Measurements from ENCODE around the gene THAP6. TPM values are rescaled to one million over a fixed set of nuclear protein-coding genes. Genes with fewer than 3 reads are reported as not detected.

Gene THAP6, protein sequence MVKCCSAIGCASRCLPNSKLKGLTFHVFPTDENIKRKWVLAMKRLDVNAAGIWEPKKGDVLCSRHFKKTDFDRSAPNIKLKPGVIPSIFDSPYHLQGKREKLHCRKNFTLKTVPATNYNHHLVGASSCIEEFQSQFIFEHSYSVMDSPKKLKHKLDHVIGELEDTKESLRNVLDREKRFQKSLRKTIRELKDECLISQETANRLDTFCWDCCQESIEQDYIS
- polyA plus RNA-seq, result 11.2 and 19.6 TPM in 2 replicates

DNA sequence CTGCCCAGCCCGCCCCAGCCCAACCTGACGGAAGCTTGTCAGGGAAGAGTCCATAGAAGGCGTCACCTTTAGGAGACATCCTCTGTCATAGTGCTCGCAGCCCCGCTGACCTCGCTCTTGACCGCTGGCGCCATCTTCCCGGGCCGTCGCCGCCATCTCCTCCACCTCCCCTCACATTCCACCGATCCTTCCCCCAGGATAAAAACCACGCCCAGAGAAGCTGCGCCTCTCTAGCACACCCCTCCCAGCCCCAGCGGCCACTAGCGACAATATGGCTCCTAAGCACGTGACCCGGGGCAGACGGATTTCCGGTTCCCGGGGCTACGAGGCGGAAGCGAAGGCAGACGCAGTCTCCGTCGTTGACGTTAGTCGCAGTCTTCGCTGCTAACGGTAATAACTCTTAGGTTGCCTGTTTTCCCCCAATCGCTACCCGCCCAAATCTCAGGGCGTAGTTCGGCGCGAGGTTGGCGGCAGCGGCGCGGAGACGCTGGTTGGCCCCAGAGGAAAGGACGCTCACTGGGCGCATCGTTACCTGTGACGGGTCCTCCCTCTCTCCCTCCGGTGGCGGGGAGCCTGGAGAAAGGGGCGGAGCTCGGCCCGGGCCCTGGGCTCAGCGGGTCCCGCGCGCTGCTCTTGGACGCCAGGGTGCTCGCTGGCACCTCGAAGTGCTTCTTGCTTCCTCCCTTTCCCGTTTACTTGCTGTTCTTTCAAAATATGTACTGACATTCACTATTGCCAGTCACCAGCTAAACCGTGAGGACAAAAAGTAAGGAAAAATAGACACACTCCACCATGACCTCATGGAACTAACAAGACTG is at the start of gene THAP6, which contains the start of gene RCHY1:
Gene THAP6, plus strand, starts transcription at position 343 of the 818 bp plus-strand sequence. CDS start 980 bp downstream, outside the sequence.
Gene RCHY1, minus strand, starts transcription at position 273 of the 818 bp plus-strand sequence. Its CDS starts 117 bp downstream, at position 156.

DNA sequence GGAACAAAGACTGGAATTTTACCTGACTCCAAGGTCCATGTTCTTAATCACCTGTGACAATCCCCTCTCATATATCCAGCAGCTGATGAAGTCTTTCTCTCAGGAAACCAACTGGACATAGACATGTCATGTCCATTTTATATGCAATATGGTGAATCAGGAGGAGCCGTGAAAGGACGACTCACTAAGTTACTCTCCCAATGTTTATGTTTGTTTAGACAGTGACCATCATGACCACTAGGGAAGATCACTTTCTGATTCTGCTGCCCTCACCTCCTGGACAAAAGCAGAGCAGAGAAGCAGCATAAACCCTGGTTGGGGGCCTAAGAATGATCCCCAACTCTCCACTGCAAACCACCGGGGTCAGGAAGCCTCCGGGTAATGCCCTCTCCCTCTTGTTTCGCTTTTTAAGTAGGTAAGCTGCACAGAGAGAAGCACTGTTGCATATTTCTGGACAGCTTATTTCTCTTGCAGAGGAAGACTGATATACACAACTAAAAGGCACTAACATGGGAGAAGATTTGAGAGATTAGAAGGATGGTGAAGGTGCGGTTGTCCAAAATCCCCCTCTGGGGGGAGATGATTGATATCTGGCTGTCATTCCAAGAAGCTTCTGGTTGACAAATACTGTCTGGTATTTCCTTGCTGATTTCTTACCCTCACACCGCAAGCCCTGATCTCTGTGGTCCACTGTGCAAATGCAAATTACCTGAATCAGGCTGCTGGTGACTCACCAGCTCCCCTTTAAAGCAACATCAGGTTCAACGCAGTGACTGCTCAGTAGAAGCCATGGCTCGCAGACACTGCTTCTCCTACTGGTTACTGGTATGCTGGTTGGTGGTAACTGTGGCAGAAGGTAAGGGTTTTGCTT is 41.3 kb downstream of the THAP6 start, which contains the start of gene ODAPH:
Gene ODAPH, plus strand, starts transcription at position 773 of the 871 bp plus-strand sequence. Its CDS starts 17 bp downstream, at position 790.

Other genes starting within 250 kb of the THAP6 start
- 76.8 and 82.4 TPM in 2 replicates for gene RCHY1, start 70 bp upstream of the THAP6 start, polyA plus RNA-seq
- gene ODAPH, start 41.6 kb downstream of the THAP6 start, polyA plus RNA-seq, result 0.94 TPM in 1 of 2 replicates, not detected in the other
- gene CDKL2, start 116.1 kb downstream of the THAP6 start, polyA plus RNA-seq, result 30.2 and 43.3 TPM in 2 replicates
- gene G3BP2, start 158.9 kb downstream of the THAP6 start, polyA plus RNA-seq, result 217 and 251 TPM in 2 replicates
- gene USO1, start 210.1 kb downstream of the THAP6 start, polyA plus RNA-seq, result 96.8 and 105 TPM in 2 replicates